GM19455 (cell line): ENCODE data around the gene APC2.
A peak's percentile ranks its signal among the peaks of the same experiment; 100 is the strongest.
"Not testable (repeated sequence)": the region's sequence is repeated elsewhere in the genome, so short reads cannot be mapped to it uniquely, and the experiment has no call there.

Source experiments
- ATAC-seq: cut with Tn5 transposase; IDR thresholded peaks from one replicate; pipeline ENCODE4 v1.9.1; 2021; ENCODE audit not compliant: unreplicated experiment

The APC2 gene

DNA sequence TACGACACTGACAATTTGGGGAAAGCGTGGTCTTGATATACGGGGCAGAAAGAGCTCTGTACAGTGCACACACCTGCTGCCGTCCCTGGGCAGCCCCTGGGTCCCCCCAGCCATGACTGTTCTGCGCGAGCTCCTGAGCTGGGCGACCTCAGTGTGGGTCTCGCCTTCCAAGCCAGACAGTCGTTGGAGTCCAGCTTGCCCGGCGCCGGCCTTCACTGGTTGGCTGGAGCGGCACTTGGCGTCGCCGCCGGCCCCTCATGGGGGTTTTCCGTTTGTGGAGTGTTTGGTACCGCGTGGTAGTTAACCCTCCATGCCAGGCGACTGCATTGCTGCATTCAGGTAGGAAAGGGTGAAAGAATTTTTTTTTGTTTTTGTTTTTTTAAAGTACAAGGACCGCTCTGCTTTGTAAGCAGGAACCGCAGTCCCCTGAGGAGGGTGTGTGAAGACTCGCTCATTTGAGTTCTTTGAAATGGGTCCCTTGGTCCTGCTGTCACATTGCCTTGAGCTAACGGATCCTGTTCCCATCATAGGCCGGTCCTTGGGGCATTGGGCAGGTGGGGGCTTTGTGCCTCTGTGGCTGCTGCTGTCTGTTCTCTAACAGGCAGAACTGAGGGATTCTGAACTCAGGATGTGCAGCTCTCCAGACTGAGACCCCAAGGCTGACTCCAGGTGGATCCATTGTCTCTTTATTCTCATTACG lies 22.6 kb upstream of the APC2 start:
- ATAC-seq = no peak

- no peak for ATAC-seq
Measured at GRCh38 chr19:1428738-1429391, 21.1 kb upstream of the APC2 start.

DNA sequence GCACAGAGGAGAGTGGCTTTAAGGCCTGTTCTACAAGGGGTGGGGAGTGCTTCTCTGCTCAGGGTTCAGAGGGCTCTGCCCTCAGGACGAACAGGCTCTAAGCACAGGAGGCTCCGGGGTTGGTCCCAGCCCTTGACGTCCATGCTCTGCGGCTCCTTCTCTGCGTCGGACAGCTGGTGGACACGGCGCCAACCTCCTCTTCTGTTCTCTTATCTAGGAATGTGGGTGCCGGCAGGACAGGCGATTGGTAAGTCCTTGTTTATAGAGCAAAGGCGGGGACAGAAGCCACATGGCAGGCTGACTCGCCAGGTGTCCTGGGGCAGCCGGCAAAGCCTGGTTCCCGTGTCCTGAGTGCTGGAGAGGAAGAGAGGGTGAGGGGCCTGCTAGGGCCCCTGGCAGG lies 20.2 kb upstream of the APC2 start:
- no peak for ATAC-seq

DNA sequence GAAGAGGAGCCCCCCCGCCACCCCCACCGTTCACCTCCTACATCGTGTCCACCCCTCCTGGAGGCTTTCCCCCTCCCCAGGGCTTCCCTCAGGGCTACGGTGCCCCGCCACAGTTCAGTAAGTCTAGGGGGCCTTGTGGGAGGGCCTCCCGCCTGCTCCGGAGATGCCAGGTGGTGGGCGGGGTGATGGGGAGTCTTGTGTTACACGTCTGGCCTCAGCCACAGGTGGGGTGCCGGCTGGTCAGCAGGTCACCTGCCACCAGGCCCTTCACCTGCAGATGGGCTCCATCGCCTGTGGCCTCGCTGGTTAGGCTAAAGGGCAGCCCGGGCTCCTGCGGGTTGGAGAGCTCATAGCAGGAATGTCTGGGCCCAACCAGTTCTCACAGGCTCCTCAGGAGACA lies 19.7 kb upstream of the APC2 start:
- ATAC-seq = no peak

DNA sequence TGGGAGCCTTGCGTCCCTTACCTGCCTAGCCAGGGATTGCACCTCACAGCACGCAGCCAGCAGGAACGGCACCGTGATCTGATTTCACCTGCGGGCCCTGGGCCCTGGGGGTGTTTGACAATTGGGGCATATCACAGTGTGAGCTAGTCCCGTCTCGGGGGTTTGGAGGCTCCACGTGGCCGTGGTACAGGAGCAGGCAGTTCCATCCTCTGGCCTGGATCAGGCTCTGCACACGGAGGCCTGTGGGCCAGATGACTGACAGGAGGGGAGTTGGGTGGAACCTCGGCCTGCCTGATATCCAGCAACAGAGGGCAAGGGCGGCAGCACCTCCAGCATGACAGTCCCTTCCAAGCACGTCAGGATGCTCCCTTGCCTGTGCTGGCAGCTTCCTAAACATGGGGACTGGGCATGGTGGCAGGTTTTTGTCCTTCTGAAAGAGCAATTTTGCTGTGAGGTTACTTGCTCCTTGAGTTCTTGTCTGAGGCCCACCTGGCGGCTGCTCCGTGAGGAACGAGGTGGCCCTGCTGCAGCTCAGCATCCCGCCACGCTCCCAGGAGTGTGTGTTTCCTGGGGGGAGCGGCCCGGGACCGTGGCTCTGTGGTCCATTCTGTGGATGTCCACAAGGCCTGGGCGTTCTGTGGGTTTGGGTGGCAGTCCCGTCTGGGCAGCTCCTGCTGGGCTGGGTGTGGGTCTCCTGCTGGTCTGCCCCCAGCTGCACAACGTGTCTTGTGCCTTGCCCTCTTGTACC lies 18.0 kb upstream of the APC2 start:
- no peak for ATAC-seq

DNA sequence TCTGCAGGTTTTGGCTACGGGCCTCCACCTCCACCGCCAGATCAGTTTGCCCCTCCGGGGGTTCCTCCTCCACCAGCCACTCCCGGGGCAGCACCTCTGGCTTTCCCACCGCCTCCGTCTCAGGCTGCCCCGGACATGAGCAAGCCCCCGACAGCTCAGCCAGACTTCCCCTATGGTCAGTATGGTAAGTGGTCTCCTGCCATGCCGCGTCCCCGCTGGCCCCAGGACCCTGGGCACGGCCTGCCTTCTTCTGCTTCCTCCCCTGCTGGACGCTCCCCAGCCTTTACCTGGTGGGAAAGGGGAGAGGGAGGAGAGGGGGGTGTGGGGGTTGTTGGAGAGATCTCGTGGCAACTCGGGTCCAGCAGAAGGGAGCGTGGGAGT lies 17.4 kb upstream of the APC2 start:
- no peak for ATAC-seq

DNA sequence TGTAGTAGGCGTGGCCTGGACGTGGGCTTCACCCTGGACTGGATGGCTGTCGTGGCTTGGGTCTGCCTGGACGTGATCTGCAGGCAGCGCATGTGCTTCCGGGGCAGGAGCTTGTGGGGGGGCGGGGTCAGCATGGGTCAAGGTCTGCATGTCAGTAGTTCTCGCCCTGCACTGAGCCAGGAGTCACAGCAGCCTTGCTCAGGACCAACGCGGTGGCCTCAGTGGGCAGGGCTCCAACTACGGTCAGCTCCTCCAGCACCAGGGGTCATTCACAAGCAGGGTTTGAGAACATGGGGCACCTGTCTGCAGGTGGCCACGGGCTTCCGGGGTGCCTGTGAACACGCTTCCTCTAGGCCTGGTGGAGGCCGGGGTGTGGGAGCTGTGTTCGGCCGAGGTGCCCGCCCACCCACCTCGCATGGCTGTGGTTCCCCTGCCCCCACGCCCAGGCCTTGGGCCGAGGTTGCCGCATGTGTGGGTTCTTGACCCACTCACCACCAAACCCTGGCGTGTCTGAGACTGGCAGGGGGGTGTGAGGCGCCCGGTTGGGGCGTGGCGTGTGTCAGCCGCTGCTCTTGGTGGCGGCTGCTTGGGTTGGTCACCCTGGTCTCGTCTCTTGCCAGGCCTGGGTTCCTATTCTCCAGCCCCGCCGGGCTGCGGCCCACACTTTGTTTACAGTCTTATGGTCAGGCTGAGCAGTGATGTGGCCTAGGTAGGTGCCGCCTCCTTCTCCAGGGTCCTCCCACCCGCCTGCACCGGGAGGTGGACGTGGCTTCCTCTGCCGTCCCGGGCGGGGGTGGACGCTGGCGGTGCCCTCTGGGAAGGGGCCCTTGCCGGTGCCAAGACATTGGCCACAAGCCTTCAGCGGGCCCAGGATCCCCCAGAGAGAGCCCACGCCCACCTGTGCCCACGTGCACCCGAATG lies 16.5 kb upstream of the APC2 start:
- no peak for ATAC-seq

GRCh38 chr19:1434040-1434366 lies 15.9 kb upstream of the APC2 start:
- ATAC-seq = no peak

- ATAC-seq = no peak
Measured at GRCh38 chr19:1434577-1435060, 15.3 kb upstream of the APC2 start.

DNA sequence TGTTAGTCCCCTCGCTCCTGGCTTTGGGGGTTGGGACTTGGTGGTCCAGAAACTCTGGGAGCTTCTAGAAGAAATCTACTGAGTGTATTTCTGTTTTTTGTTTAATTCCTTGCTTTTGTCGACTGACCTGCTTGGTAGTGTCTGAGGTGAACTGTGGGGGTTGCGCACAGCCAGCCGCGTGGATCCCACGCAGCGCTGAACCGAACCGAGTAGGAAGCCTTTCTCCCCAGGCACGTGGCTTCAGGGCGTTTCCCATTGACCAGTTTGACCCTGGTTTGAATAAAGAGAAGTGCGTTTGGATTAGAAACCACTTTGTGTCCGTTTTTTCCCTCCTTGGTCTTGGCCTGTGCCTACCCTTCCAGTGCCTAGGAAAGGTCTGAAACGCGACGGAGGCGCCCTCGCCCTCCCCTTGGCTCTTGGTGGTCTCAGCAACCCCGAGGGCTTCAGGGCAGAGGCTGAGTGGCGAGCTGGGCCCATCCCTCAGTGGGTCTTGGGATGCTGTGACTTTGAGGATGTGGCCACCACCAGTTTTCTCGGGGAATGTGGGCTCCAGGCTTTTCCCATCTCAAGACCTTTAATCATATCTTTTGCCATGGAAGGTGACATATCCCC lies 14.4 kb upstream of the APC2 start:
- ATAC-seq = no peak

GRCh38 chr19:1437609-1438008 lies 12.3 kb upstream of the APC2 start:
- no peak for ATAC-seq

DNA sequence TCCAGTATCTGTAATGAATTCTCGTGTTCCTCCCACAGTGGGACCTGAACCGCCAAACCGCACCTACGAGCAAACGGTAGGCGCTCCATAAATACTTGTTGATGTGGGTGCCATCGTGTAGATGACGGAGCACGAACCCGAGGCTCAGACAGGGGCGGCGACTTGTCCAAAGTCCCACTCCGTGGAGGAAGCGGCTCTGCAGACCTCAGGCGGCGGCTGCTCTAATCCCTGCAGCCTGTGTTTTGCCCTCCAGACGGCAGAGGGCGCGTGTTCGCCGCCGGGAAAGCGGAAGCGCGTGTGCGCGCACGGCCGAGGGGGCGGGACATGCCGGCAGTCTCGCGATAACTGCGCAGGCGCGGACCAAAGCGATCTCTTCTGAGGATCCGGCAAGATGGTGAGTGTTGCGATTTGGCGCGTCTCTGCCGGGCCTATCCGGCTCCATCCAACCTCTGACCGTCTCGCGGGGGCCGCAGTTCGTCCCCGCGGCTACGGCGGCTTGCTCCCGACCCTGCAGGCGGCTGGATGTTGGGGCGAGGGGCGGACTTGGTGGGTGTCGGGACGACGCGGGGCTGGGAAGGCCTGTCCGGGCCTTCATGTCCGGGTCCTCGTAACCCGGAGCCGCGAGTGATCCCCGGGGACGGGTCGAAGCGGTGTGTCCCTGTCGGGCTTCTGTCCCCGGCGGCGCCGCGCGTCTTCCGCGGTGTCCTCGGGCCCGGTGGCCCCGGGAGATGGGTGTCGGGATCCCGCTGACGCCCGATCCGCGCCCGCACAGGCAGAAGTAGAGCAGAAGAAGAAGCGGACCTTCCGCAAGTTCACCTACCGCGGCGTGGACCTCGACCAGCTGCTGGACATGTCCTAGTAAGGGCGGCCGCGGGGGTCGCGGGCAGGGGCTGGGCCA lies 11.6 kb upstream of the APC2 start, which contains the start of gene RPS15:
RPS15 (plus strand) TSS at position 362 of the 898 bp plus-strand sequence; CDS start at position 392, 30 bp downstream.
- peak; percentile 86 for ATAC-seq

GRCh38 chr19:1438933-1439354 lies 11.0 kb upstream of the APC2 start:
- no peak for ATAC-seq

DNA sequence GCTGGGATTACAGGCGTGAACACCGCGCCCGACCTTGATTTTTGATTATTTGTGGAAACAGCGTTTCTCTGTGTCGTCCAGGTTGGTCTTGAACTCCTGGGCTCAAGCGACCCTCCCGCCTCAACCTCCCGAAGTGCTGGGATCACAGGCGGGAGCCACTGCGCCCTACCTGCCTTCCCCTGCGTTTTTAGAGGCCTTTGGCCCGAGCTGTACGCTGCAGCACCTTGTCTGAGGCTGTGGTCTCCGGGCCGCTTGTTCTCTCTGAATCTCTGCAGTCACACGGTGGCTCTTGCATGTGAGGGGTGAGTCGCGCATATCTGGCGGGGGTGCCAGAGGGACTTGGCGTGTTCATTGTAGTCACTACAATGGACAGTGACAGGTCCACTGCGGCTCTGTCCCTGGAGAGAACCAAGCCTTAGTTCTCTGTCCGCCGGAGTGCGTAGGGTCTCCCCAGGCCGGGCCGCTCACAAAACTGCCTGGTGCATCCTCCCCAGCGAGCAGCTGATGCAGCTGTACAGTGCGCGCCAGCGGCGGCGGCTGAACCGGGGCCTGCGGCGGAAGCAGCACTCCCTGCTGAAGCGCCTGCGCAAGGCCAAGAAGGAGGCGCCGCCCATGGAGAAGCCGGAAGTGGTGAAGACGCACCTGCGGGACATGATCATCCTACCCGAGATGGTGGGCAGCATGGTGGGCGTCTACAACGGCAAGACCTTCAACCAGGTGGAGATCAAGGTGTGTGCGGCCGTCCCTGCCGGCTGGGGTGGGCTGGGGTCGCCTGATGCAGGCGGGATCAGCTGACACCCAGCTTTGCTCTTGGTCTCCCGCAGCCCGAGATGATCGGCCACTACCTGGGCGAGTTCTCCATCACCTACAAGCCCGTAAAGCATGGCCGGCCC lies 10.2 kb upstream of the APC2 start:
- ATAC-seq = not testable (repeated sequence)

DNA sequence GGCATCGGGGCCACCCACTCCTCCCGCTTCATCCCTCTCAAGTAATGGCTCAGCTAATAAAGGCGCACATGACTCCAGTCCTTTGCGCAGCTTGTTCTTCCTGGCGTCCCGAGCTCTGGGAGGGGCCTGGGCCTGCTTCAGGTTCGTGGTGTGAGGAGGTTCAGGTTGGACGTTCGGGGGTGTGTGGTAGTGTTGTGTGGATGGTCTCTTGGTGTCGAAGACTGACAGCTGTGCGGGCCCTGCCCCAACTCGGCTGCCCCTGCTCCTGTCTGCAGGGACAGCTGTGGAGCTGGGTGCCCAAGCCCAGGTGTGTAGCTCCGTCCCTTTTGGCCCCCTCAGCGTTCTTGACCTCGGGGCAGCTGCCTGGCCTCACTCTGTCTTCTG lies 9.5 kb upstream of the APC2 start:
- no peak for ATAC-seq

DNA sequence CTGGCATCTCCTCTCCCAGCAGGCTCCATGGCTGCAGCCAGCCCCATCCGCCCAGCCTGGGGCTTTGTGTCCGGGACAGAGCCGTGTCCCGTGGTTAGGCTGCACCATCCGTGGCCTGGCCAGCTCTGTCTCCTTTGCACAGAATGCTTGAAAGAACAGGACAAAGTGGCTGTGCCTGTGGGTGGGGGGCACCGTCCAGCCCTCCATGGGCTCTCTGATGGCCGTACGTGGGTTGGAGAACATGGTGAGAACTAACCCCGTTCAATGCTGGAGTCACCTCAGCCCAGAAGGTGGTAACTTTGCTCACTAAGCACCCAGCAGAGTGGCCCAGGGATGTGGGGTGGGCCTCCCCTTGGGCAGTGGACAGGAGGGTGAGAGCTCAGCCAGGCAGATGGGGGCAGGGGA lies 8.9 kb upstream of the APC2 start:
- ATAC-seq = no peak

DNA sequence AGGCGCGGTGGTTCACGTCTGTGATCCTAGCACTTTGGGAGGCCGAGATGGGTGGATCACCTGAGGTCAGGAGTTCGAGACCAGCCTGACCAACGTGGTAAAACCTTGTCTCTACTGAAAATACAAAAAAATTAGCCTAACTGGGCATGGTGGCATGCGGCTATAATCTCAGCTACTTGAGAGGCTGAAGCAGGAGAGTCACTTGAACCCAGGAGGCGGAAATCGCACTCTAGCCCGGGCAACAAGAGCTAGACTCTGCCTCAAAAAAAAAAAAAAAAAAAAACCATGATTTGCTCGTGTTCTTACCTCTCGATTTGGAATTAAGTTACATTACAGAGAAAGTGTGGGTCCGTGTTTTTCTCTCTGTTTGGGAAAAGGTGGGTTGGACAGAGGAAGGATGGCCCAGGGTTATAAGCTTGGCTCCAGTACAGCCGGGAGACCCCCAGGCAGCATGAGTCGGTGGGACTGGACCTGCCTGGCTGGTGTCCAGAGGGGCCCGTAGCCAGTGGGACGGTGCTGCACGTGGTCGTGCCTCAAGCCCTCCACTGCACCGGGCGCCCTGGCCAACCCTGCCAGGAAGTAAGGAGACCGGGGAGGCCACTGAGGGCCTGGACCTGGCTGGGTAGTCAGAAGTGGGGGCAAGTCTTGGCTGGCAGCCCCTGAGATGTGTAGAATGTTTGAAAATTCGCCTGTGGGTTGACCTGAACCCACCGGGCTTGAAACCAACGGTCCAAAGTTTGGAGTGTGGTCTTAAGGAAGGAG lies 8.1 kb upstream of the APC2 start:
- ATAC-seq = no peak
